NOMO-1 treated with DMSO at 0.1 percent for 48 hours (cell line): ENCODE measurements around the gene FOXE1.

Source experiments
- DNase-seq: peaks from one replicate; lab custom pipeline; 2025; ENCODE audit not compliant: unreplicated experiment; lab: John Stamatoyannopoulos, UW

The FOXE1 gene

DNA sequence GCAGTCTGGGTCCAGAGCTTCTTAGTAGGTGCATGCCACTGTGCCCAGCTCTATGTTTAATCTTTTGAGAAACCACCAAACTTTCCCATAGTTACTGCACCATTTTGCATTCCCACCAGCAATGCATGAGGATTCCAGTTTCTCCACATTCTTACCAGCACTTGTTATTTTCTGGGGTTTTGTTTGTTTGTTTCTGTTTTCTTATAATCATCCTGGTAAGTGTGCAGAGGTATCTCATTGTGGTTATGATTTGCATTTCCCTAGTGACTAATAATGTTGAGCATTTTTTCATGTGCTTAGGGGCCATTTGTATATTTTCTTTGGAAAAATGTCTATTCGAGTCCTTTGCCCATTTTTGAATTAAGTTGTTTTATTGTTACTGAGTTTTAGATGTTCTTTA is 11.4 kb downstream of the FOXE1 start:
- DNase-seq, result no peak

DNA sequence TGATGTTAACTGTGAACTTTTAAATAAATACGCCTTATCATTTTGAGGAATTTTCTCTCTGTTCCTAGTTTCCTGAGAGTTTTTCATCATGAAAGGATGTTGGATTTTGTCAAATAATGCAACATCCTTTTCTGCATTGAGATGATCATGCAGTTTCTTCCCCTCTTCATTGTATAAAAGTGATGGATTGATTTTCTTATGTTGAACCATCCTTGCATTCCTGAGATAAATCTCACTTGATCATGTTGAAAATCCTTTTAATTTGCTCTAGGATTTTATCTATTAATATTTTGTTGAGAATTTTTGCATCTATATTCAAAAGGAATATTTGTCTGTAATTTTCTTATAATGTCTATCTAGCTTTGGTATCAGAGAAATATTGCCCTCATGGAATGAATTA is 13.3 kb downstream of the FOXE1 start:
- DNase-seq, result no peak

- peak; percentile 89 for DNase-seq
Measured at GRCh38 chr9:97866848-97867247, 13.8 kb downstream of the FOXE1 start.

GRCh38 chr9:97868859-97869258 is 15.8 kb downstream of the FOXE1 start:
- no peak for DNase-seq

GRCh38 chr9:97873425-97873824 is 20.4 kb downstream of the FOXE1 start:
- DNase-seq, result no peak

DNA sequence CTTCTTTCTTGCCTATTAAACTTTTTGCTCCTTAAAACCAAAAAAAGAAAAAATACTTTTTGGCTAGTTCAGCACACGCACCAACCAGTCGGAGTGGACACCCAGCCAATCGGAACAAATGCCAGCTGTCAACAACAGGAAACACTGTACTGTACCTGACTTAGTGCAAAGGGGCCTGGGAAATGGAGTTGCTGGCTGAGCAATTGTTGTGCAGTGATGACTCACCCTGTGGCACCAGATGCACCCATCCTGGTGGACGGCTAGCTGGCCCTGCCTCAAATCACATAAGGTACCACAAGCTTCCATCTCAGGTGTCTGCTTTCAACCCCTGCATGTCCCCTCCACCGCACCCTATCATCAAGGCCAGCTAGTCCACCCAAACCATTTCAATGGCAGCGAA is 20.9 kb downstream of the FOXE1 start:
- DNase-seq, result no peak

DNA sequence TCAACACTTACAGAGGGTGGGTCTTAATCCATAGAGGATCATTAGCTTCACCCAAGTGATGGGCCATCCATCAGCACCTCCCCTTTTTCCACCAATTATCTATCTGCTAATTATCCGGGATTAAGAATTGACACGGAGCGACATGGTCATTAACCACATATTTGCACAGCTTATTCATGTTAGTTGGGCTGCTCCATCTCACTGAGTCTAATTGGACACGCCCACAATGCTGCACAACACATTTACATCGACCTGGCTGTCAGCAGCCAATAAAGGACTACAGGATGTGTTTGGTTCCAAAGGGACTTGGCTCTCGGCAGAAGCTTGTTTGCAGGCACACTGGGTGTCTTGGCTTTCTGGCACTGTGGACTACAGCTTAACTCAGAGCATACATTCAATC is 21.6 kb downstream of the FOXE1 start:
- no peak for DNase-seq

GRCh38 chr9:97875111-97875510 is 22.1 kb downstream of the FOXE1 start:
- no peak for DNase-seq

- DNase-seq, result no peak
Measured at GRCh38 chr9:97876061-97876460, 23.0 kb downstream of the FOXE1 start.

DNA sequence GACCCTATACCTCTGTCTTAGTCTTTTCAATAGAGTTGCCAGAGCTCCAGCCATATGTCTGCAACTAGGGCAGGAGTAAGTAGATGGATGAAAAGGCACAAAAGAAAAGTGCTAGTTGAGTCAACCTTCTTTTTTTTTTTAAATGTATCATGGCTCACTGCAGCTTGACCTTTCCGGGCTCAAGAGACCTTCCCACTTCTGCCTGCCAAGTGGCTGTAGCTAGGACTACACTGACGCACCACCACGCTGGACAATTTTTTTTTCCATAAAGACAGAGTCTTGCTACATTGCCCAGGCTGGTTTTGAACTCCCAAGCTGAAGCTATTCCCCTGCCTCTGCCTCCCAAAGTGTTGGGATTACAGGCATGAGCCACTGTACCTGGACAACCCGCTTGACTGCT is 27.3 kb downstream of the FOXE1 start:
- DNase-seq, result no peak

DNA sequence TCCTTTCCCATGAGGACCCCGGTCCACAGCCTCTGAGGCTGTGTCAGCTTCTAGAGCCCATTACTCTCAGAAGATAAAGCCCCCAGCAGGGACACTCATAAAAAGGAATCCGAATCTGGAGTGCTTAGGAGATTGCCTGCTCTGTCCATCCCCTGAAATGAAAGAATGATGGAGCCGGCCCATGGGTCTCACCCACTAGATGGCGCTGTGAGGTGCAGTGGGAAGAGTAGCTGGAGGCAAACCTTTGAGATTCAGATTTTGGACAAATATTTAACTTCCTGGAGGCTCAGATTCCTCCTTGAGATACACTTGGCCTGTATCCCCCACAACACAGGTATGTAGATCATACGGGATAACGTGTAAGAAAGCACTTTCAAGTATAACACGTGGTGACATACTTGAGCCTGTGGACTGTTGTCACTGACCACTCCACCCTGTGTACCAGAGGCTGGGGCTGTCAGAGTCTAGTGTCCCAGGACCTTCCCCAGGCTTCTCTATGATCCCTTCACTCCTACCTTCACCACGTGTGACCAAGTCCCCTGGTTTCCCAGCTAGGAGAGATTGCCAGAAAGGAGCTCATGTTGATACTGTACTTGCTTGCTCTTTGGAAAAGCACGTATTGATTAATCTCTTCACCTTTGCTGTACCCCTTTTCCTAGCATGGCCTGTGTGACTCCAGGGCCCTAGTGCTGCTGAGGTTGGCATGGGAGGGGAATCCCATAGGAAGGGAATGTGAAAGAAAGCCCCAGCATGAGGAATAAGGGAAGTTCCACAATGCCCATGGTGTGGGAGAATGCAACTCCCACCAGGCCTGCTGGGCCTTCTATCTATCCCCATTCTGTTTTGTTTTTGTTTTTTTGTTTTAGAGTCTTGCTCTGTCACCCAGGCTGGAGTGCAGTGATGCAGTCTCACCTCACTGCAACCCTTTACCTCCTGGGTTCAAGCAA is 37.2 kb downstream of the FOXE1 start:
- peak; percentile 5 for DNase-seq

DNA sequence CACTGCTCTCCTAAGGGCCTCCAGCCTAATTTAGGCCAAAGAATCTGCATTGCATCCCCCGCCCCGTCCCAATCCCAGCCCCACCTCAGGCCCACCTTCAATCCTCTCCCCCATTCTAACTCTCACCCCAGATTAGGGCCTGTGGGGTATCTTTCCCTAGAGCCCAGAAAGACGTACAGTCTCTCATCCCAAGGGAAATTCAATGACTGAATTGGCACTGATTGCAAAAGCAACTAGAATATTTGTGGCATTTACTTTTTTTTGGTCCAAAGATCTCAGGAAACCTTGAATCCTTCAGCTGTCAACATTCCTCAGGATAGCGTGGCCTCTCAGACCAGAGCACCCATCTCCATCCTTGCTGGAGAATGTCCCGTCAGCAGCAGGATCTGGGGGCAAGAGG is 38.7 kb downstream of the FOXE1 start:
- no peak for DNase-seq

DNA sequence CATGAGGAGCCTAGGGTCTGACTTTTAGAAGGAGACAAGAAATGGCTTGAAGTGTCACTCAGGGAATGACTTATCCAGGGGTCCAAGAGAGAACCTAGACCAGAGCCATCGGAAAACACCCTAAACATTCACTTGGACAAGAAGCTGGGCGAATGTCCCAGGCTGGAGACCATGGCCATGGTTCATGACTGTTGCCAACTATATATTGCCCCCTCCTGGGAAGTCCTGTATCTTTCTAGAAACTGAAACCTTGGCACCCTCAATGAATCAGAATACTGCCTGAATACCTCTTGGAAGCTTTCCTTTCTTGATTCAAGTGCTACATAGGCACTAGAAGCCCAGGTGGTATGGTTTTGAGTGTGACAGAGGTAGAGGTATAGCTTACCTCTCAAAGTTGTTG is 39.4 kb downstream of the FOXE1 start:
- no peak for DNase-seq

- no peak for DNase-seq
Measured at GRCh38 chr9:97895211-97895610, 42.2 kb downstream of the FOXE1 start.

DNA sequence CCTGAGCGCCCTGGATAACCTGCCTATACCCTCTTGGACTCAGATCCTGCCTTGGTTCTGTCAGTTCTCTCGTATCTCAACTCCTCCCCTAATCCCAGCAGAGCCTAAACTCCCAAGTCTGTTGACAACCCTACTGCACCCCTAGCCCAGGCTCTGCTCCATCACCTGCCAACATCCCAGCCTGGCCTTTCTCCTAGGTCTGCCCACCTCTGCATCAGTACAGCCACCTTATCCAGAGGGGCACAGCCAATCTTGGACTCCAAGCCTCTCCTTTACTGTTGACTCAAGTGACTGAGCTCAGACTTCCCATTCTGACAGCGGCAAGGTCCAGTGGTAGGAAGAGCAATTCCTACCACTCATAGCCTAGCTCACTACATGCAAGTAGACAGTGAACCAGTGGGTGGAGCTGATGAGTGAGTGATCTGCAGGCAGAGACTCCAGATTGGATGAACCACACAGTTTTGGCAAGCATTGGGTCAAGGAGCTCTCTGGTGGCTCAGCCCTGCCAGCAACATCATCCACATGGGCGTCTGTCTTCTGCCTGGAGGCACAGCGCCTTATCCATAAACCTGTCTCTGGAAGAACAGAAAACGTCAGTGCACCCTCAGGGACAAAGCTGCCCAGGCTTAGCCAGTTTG is 42.8 kb downstream of the FOXE1 start:
- no peak for DNase-seq

DNA sequence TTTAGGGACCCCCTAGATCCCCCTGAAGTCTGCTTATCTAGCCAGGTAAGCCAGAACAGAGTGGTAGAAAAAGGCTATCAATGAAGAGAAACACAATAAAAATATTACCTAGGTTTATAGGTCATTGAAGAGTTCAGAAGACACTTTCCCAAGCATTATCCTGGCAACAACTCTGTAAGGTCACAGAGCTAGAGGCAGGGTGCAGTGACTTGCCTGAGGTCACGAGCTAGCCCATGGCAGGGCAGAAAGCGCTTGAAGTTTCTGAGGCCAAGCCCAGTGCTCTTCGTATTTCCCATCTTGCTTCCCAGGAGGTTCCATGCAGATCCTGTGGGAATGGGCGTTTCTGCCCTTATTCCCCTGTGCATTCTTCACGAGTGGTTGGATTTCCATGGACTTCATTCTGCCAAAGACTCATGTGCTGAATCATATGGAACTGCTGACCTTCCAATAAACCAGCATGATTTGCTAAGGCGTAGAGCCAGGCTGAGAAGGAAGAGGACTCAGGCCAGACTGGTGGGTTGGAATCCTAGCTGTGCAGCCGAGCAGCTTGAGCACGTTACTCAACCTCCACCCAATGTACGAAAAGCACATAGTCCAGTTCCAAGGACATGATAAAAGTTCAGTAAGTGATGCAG is 47.2 kb downstream of the FOXE1 start:
- DNase-seq, result no peak

DNA sequence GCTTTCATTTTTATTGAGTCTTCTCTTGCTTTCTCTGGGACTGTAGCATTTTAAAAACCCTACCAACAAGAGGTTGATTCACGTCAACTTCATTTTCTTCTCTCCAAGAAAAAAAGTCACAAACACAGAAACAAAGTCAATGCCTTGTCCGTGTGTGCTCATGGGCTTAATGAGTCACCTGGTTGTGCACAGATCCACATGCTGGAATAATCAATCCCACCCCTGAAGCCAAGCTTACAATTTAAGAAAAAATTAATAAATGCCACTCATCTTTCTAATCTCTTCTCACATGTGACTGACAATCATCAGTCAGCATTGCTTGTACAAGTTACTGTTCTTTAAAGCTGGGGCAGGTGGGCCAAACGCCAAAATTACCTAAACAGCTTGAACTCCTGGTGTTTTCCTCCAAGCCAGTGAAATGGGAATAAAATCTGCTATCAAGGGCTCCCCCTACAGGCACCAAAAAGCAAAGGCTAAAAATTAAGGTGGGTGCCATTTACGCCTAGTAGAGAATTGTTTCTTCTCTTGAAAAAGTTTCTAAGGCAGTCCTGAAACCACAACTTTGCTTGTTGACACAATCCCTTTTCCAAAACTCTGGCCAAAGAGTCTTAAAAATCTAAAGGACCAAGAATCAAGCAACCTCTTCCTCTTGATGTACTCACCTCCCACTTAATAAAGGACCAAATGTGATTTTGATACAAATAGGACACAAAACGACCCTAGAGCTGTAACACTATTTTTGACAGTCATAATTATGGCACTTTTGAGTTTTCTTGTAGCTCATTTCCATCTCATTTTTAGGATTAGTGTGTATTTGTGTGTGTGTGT is 47.9 kb downstream of the FOXE1 start:
- DNase-seq, result peak; percentile 55

DNA sequence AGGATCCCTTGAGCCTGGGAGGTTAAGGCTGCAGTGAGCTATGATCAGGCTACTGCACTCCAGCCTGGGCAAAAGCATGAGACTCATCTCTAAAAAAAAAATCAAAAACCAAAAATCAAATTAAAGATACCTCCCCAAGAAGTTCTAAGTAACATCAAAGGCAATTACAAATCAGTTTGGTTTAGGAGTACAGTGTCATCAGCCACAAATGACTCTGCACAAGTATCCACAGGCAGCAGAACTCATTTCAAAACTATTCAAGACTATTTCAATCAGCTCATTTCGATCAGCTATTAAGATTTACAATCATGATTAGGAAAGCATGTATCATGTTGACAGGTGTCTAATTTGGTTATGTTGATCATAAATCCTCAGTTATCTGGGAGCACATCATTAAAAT is 50.2 kb downstream of the FOXE1 start:
- DNase-seq, result no peak

DNA sequence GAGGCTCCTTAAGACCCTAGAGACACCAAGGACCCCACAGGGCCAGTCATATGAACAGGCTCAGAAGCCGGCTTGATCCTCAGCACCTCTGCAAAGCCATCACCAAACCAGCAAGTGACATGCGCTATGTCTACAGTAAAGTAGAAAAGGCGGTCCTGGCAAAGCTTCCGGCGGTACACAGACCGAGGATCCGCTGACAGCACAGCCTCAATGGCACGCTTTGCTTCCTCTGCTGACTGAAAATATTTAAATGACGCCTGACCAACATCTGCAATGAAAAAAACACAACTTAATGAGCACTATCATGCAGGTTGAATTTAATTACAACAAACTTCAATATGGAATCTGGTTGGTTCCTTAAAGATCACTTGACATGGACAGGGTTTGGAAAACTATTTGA is 51.7 kb downstream of the FOXE1 start:
- DNase-seq, result no peak

- no peak for DNase-seq
Measured at GRCh38 chr9:97905228-97905627, 52.2 kb downstream of the FOXE1 start.
